RCC 7860 (cell line): ENCODE data around the gene C3.
A peak's percentile ranks its signal among the peaks of the same experiment; 100 is the strongest.

ENCODE experiments used
- DNase-seq: peaks from one replicate; pipeline ENCODE4 v3.0.0-alpha.2; 2015; ENCODE audit warnings: low spot score
- FAIRE-seq: peaks from 2 replicates; lab custom pipeline; 2012; peaks lifted over from hg19 to GRCh38; lab: Jason Lieb, UNC

The C3 gene

GRCh38 chr19:6632747-6633455 lies 87.5 kb downstream of the C3 start:
- peak; percentile 83 for DNase-seq
- peak; percentile 77 for FAIRE-seq

- peak; percentile 84 for FAIRE-seq
Observed at GRCh38 chr19:6632002-6632621, 88.3 kb downstream of the C3 start.

More at GRCh38 chr19:6632002-6632621, 88.3 kb downstream of the C3 start:
- peak; percentile 60 for DNase-seq
